NCI-H146 treated with DMSO at 0.1 percent for 48 hours (cell line): Measurements from ENCODE around the gene SPIRE1.

Experiments used
- DNase-seq: peaks from one replicate; lab custom pipeline; 2025; ENCODE audit not compliant: unreplicated experiment; lab: John Stamatoyannopoulos, UW

The SPIRE1 gene

GRCh38 chr18:12497296-12497695 is 160.6 kb downstream of the SPIRE1 start:
- DNase-seq = no peak

DNA sequence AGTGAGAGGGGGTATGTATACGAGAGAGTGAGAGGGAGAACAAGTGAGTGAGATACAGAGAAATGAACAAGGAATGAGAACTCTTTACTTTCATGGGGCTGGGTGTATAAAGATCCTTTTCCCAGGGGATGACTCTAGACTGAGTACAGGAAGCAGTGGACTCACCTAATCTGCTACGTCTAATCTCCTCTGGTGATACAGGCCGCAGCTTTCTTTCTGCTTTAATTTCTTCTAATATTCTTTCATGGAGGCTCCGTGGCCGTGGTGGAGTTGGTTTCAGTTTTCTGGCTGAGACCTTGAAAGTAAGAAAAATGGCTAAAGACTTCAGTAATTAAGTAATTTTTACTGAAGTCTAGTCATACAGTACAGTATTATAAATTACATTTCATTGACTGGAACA is 165.0 kb downstream of the SPIRE1 start:
- DNase-seq = no peak

- DNase-seq = no peak
These were observed 166.1 kb downstream of the SPIRE1 start for GRCh38 chr18:12491611-12492435.

DNA sequence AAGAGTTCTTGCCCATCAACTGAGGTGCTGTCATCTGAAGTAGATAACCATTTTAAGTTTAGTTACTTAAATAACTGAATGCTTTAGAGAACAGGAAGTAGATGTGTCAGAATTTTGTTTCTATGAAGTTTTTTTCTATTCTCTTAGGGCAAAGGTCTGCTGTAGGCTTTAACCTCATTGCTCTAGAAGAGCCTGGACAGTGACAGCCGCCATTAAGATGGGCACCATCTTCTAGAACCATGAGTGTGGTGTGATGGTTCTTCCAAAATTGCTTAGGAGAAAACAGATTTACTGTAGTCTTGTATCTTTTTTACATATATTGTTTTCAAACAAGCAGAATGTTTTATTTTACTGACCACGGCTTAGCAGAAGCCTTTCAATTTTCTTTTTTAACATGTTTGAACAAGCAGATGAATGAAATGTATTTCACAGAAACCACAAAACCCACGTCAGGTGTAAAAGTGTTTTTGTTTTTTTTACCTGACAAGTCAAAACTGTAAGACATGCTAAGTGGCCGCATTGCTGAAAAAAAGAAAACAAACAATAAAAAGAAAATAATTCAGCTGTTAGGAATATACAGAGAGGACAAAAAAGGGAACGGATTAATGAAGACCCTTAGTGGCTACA is 172.3 kb downstream of the SPIRE1 start:
- DNase-seq = no peak

- DNase-seq = peak; percentile 19
These were observed 176.0 kb downstream of the SPIRE1 start for GRCh38 chr18:12481915-12482314.

- no peak for DNase-seq
These were observed 177.9 kb downstream of the SPIRE1 start for GRCh38 chr18:12479982-12480381.

- DNase-seq = no peak
These were observed 178.4 kb downstream of the SPIRE1 start for GRCh38 chr18:12479536-12479935.

DNA sequence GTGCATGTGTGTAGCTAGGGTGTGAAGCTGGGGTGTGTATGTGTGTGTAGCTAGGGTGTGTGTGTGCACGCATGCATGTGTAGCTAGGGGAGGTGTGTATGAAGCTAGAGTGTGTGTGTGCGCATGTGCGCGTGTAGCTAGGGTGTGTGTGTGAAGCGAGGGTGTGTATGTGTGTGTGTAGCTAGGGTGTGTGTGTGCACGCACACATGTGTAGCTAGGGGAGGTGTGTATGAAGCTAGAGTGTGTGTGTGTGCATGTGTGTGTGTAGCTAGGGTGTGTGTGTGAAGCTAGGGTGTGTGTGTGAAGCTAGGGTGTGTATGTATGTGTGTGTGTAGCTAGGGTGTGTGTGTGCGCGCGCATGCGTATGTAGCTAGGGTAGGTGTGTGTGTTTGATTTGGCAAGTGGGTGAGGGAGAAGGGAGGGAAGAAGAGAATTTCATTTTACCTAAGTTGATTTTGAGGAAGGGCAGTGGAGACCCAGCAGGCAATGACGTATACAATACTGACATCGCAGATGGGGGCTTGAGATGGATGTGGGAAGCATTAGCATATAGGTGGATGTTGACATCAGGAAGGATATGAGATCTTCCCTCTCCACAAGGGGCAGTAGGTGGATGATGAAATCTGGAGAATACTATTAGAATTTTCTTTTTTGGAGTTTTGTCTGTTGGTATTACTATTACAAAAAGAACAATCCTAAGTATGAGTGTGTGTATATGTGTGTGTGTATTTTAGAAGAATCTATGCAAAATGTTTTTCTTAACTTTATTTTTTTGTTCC is 179.4 kb downstream of the SPIRE1 start:
- DNase-seq = peak; percentile 60

- DNase-seq = no peak
These were observed 180.3 kb downstream of the SPIRE1 start for GRCh38 chr18:12477606-12478005.

- DNase-seq = no peak
These were observed 181.0 kb downstream of the SPIRE1 start for GRCh38 chr18:12476955-12477354.

GRCh38 chr18:12474876-12475275 is 183.0 kb downstream of the SPIRE1 start:
- DNase-seq = no peak

GRCh38 chr18:12474146-12474545 is 183.8 kb downstream of the SPIRE1 start:
- no peak for DNase-seq

- no peak for DNase-seq
These were observed 187.4 kb downstream of the SPIRE1 start for GRCh38 chr18:12470382-12471075.

DNA sequence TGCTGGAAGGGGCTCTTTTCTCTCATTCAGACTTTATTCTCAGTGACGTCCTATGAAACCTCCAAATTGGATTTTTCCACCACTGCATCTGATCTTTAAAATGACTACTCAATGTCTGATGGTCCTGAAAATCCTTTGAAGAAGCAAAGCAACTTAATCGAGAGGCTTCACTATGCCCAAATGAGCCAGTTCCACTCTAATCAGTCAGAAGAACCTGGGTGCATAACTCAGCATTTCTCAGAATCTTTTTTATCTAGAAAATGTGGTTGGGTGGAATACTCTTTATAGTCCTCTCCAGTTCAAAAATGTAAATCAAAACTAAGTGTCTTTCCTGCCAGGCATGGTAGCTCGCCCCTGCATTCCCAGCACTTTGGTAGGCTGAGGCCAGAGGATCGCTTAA is 189.5 kb downstream of the SPIRE1 start:
- no peak for DNase-seq

- DNase-seq = no peak
These were observed 193.2 kb downstream of the SPIRE1 start for GRCh38 chr18:12464731-12465130.

- DNase-seq = no peak
These were observed 194.7 kb downstream of the SPIRE1 start for GRCh38 chr18:12463191-12463590.

DNA sequence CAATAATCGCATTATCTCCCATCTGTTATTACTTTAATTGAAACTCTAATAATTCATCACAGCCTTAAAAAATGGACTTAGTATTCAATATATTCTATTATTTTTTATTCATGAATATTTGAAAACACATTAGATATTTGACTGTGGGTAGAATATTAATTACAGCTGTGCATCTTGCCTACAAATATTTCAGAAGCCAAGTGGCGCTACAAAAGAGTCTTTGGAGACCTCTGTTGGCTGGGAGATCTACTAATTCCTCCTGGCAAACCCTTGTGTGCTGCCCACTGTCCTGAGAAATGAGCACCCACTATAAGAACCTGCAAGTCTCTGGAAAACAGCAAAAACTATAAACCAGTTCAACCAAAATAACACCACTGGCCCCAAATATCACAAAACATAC is 195.7 kb downstream of the SPIRE1 start:
- no peak for DNase-seq

DNA sequence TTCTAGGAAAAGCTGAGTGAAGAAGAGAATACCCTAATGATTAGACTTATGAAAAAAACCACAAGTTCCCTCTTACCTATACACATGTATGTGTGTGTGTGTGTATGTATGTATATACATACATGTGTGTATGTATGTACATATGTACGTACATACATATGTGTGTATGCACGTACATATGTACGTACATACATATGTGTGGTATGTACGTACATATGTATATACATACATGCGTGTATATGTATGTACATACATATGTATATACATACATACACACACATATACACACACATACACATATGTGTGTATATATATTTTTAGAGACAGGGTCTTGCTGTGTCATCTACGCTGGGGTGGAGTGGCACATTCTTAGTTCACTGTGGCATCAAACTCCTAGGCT is 196.6 kb downstream of the SPIRE1 start:
- no peak for DNase-seq

DNA sequence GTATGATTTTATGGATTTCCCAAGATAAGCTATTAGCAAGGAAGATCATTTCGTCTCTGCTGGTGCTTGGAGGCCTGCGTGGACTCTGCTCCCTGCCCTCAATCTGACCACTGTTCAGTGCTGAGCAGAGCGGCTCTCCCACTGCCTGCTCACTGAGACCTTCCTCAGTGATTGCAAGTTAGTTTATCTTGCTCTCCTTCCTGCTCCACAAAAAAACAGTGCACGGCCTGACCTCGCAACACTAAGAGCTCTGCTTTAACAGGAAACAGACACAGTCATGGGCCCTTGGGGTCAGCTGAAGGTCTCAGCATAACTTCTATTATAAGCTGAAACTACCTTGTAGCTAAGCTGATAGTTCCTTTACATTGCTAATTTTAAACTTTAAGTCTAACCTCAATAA is 197.0 kb downstream of the SPIRE1 start:
- DNase-seq = no peak

- DNase-seq = peak; percentile 84
These were observed 199.1 kb downstream of the SPIRE1 start for GRCh38 chr18:12458771-12459170.

DNA sequence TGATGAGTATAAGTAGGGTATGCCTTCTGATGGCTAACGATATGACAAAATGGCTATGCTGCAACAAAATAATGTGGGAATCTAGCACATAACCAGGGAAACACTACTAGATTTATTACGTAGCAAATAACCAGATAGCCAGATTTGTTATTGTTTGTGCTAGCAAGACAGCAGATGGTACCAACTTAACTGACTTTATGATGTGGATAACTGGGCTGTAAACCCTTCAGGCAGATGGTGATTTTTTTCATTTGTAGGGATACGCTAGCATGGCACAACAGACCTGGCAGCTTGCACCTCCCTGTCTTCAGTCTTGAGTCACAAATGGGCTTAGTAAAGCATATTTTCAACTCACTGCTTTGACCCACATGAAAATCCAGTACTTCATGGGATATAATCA is 201.5 kb downstream of the SPIRE1 start:
- DNase-seq = no peak
